Gastroesophageal sphincter (tissue), 3 donors: ENCODE measurements around the gene AKR1C3.

Experiments used
- CTCF ChIP-seq, 4 experiments: fragments of 200-600 bp in 2 of 4; fragments of 450-650 bp in 2 of 4; sonication (generic) in 1 of 4; IDR thresholded peaks; one replicate each; pipeline ENCODE4 v1.5.1; 2017 to 2019; ENCODE audit warnings: antibody characterized with exemption in 4 of 4, mild to moderate bottlenecking in 2 of 4, moderate library complexity in 2 of 4
- EP300 ChIP-seq: sonication (generic); formaldehyde crosslinking; IDR thresholded peaks from one replicate; pipeline ENCODE4 v1.6.1; 2017; ENCODE audit warnings: antibody characterized with exemption, mild to moderate bottlenecking
- POLR2A ChIP-seq, 2 donors: fragments of 450-650 bp; IDR thresholded peaks; one replicate each; pipeline ENCODE4 v1.6.1; 2017; ENCODE audit warnings: antibody characterized with exemption in 2 of 2, mild to moderate bottlenecking in 2 of 2, moderate library complexity in 1 of 2

GRCh38 chr10:5146920-5147254 lies 52.7 kb downstream of the AKR1C3 start:
- TF ChIP-seq CTCF (IDR thresholded peaks at IDR 0.05) = no peak
- TF ChIP-seq POLR2A (IDR thresholded peaks at IDR 0.05) = no peak
- TF ChIP-seq EP300 = no peak
